ENCODE results near the gene PAPLN.
"Not testable (repeated sequence)": the region's sequence is repeated elsewhere in the genome, so short reads cannot be mapped to it uniquely, and the experiment has no call there.

Gene PAPLN

DNA sequence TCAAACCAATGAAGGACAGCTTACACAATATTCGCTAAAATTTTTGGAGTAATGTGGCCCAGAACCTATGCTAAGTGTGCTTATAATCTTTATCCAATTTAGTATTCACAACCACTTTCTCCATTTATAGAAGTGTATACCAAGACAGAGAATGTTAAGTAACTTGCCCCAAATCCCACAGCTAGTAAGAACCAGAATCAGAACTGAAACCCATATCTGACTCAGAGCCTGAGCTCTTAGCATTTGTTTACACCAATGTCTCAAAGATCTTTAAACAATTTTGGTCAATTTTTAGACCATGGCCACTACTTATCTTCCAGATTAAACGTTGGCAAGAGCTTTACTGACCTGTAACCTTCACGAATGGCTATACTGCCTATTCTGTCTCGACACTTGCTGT, 53.0 kb downstream of the PAPLN start:
- DNase-seq (ENCODE audit: low read depth): no peak

DNA sequence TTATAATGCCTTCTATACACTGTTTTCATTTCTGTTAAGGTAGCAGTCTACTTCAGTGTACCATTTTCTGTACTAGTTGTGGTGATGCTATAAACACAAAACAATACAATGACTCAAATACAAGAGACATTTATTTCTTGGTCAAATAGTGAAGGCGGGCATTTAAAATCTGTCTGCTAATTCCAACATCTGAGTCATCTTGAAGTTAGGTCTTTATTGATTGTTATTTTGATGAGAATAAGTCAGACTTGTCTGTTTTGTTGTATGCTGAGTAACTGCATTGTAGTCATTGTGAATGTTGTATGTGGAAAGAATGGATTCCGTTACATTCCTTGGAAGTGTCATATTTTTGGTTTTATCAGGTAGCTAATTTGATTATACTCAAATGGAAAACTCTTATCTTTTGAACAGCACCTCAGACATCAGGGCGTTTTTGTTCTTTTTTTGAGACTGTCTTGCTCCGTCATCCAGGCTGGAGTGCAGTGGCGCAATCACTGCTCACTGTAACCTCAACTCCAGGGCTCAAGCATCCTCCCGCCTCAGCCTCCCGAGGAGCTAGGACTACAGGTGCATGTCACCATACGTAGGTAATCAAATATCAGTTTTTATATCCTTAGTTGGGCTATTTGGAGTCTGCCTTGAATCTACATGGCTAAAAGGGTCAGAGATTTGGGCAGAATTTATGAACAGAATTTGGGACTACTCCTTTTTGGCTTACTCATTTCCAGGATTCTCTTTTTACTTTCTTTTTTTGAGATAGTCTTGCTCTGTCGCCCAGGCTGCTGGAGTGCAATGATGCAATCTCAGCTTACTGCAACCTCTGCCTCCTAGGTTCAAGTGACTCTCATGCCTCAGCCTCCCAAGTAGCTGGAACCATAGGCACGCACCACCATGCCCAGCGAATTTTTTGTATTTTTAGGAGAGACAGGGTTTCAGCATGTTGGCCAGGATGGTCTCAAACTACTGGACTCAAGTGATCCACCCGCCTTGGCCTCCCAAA, 56.8 kb downstream of the PAPLN start:
- DNase-seq (ENCODE audit: low read depth): no peak

DNA sequence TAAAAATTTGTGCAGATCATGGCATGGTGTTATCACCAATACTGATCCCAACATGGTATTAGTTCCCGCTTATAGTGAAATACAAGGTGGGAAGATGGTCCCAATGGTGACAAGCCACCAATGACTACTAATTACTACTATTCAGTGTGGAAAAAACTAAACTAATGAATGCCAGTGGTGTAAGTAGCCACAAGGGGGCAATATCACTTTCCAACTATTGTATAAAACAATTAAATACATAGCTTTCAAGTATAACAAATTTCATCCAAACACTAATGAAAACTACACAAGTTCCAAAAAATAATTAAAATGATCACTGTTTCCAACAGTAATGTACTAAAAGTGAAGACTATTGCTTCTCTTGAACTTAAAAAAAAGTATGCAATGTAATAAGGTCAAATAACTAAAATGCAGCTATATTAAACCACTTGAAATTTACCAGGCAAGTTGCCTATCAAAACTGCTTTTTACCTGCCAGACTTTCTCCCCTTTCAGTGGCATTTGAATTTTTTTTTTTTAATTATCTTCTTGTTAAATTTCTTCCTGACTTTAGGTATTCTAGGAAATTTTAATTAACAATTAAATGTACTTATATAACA, 58.0 kb downstream of the PAPLN start:
- DNase-seq (ENCODE audit: low read depth): no peak

DNA sequence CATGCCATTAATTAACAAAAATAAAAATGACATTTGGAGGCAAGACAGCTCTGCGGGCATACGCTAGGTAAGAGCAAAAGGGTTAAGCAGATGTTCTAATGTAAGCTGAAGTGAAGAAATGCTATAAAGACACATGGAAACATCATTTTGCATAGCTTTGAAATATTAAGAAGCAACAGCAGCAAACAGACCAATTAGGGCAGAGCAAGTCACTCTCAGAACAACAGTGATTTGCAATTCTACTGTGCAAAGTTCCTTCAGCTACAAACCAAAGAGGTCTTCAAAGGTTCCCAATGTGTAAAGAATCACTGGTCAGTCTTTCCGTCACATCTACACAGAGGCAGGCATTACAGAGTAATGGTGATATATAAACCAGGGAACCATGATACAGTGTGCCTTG, 68.2 kb downstream of the PAPLN start:
- no peak for DNase-seq (ENCODE audit: low read depth)

DNA sequence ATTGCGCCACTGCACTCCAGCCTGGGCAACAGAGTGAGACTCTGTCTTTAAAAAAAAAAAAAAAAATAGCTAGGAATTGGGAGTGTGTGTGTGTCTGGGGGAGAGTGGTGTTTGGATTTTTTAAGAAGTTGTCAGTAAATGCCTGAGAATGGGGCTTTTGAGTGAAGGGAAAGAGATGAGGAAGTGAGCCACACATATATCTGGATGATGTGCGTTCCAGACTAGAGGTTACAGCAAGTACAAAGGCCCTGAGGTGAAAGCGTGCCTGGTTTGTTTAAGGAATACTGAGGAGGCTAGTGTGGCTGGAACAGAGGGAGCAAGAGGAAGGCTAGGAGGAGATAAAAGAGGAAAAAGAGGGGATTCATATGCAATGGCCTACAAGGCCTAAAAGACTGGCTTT, 70.0 kb downstream of the PAPLN start:
- DNase-seq (ENCODE audit: low read depth): no peak

DNA sequence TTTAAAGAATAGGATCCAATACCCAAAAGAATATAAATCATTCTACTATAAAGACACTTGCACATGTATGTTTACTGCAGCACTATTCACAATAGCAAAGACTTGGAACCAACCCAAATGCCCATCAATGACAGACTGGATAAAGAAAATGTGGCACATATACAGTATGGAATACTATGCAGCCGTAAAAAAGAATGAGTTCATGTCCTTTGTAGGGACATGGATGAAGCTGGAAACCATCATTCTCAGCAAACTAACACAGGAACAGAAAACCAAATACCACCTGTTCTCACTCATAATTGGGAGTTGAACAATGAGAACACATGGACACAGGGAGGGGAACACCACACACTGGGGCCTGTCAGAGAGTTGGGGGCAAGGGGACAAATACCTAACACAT, 71.9 kb downstream of the PAPLN start:
- not testable (repeated sequence) for DNase-seq (ENCODE audit: low read depth)

DNA sequence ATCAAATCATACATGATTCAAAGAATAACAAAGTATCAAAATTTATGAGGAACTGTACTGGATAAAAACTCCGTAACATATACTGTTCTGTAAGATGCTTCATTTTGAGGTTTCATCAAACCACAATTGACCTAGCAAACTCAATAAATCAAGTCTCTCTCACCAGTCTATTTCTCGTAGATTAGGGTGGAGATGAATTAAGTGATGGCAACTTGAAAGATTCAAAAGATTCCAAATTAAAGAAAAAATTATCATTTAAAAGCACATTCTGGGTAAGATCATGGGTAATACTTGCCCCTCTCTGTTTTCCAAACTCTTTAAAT, 74.4 kb downstream of the PAPLN start:
- DNase-seq (ENCODE audit: low read depth): no peak

DNA sequence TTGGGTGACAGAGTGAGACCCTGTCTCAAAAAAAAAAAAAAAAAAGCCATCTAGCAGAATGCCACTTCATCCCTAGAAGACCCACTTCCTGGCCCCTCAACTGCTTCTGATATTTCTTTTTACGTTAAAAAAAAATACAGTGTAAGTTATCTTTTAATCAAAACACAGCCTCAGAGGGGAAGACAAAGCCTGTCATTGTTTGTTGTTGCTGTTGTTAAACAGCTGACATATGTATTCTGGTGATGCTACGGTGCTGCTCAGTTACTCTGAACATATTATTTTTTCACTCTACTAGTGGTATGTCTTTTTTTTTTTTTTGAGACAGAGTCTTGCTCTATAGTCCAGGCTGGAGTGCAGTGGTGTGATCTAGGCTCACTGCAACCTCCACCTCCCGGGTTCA, 75.4 kb downstream of the PAPLN start:
- no peak for DNase-seq (ENCODE audit: low read depth)

DNA sequence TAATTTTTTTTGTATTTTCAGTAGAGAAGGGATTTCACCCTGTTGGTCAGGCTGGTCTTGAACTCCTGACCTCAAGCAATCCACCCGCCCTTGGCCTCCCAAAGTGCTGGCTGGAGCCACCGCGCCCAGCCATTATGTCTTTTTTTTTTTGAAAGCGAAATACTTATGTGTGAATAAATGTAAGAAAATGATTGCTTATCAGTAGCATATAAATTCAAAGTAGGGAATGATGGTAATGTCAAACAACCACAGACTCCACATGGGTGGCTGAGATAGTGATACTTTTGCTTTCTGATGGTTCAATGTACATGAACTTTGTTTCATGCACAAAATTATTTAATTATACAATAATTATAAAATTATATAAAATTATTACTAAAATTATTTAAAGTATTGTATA, 75.8 kb downstream of the PAPLN start:
- DNase-seq (ENCODE audit: low read depth): no peak

DNA sequence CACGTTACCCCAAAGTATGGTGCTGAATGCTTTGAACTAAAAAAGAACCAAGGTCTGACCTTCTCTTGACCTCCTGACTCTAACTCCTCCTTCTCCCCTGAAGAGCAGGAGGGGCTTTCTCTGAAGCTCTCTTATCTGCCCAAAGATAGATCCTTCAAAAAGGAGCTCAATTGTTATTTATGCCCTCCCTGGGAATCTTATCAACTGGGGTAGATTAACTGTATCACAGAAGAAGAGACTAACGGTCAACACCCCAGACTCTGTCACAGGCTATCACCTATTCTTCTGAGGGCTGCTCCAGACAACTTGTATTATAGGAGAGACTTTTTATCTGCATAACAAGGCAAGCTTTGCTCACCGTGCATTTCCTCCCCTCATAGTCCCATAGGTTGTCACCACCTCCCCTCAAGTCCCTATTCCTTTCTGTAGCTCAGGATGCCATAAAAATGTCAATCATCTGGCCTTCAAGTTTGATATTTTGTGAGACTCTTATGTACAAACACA, 86.6 kb downstream of the PAPLN start:
- no peak for DNase-seq (ENCODE audit: low read depth)

Data from activated T-helper 9 cell treated with anti-CD3 and anti-CD28 coated beads, Interleukin-2, amount 50 U/mL, for 16 hours (primary cell).